Choroid plexus epithelial cell (primary cell): ENCODE measurements around the gene POLR3GL.

ENCODE experiments used
- DNase-seq: peaks from one replicate; pipeline ENCODE4 v3.0.0-alpha.2; 2010; ENCODE audit warnings: low read depth
- H3K4me3 ChIP-seq: 2 replicates; pipeline ENCODE4 v1.5.1; 2011; ENCODE audit warnings: low read depth, mild to moderate bottlenecking, control low read depth, low read length, moderate library complexity
- TF ChIP-seq, protein P1 (sequence below): conservative IDR thresholded peaks from 2 replicates; pipeline ENCODE4 v1.5.1; 2011; ENCODE audit warnings: low read depth, mild to moderate bottlenecking, control low read depth, inconsistent platforms, low read length, moderate library complexity

The POLR3GL gene

DNA sequence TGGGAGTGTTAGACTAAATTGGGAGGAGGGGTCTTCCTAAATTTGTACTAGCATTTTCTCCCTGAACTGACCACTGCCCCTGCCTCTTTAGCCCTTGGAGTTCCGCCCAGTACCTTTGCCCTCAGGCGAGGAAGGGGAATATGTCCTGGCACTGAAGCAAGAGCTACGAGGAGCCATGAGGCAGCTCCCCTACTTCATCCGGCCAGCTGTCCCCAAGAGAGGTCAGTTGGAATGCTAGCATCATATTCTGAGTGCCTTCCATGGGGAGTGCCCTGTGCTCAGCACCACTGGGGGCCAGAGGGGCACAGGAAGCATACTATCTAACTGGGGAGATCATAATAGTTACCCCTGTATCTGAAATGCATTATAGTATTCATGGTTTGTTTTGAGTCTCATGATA, 10.7 kb downstream of the POLR3GL start:
- TF ChIP-seq, protein P1, sequence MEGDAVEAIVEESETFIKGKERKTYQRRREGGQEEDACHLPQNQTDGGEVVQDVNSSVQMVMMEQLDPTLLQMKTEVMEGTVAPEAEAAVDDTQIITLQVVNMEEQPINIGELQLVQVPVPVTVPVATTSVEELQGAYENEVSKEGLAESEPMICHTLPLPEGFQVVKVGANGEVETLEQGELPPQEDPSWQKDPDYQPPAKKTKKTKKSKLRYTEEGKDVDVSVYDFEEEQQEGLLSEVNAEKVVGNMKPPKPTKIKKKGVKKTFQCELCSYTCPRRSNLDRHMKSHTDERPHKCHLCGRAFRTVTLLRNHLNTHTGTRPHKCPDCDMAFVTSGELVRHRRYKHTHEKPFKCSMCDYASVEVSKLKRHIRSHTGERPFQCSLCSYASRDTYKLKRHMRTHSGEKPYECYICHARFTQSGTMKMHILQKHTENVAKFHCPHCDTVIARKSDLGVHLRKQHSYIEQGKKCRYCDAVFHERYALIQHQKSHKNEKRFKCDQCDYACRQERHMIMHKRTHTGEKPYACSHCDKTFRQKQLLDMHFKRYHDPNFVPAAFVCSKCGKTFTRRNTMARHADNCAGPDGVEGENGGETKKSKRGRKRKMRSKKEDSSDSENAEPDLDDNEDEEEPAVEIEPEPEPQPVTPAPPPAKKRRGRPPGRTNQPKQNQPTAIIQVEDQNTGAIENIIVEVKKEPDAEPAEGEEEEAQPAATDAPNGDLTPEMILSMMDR = no peak

DNA sequence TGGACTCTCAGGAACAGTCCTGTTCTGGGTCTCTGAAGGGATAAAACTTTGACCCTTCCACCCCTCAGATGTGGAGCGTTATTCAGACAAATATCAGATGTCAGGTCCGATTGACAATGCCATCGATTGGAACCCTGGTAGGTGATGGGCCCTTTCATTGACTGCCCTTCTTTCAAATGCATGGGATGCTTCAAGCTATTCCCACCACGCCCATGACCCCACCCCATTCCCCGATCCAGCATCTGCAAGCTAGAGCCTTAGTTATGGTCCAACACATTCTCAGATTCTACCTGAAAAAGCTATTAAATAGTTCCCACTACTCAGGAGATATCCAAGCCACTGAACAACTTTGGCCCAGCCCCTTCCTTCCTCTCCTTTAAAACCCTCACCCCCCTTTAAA, 12.5 kb downstream of the POLR3GL start:
- TF ChIP-seq, protein P1 = no peak
- H3K4me3 ChIP-seq = no peak overlapping the region
- no peak for DNase-seq

More for the DNA sequence above, 10.7 kb downstream of the POLR3GL start:
- DNase-seq = no peak
- no peak overlapping the region for H3K4me3 ChIP-seq

DNA sequence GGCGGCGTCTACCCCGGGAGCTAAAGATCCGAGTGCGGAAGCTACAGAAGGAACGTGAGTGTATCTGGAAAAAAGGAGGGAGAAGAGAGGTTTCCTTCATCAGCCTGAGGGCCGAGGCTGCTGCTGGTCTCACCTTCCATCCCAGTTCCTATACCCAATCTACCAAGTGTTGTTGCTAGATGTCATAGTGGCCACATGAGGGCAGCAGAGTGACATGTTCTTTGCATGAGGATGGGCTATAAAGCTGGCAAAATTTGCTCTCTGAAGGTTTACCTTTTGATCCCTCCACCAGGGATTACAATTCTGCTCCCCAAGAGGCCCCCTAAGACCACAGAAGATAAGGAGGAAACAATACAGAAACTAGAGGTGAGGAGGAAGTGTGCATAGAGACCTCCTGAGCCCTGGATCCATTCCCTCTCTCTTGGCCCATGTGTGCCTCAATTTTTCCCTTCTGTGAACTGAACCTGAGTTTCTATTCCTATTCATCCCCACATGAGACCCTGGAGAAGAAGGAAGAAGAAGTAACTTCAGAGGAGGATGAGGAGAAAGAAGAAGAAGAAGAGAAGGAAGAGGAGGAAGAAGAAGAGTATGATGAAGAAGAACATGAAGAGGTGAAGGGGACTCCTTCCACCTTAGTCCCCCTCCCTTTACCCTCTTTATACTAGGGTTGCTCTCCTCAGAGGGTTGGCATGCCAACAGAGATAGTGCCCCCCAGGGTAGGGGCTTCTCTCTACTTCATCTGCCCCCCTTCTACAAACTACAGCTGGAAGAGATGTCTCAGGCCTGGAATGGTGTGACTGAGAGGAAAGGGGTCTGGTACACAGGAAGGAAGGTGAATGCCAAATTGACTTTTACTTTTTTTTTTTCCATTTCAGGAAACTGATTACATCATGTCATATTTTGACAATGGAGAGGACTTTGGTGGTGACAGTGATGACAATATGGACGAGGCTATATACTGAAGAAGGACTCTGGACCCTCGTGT, 13.3 kb downstream of the POLR3GL start:
- peak; percentile 94 for DNase-seq
- TF ChIP-seq, protein P1 = peak; percentile 88
- no peak overlapping the region for H3K4me3 ChIP-seq

DNA sequence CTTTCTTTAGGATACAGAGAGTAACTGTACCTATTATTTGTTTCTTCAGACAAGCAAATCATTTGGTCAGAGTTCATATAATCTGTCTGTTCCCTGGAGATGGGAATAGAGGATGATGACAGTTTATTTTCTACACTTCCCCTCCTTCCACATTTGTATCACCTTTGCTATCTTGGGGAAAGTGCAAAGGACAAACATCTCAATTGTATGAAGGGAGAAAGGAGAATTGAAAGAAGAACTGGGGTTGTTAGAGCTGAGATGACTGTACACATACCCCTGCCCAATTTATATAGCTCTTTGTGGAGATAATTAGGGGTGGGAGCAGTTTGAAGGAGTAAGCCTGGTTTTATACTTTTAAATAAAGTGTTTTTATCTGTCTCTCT, 14.0 kb downstream of the POLR3GL start:
- H3K4me3 ChIP-seq = no peak overlapping the region
- no peak for DNase-seq
- TF ChIP-seq, protein P1 = no peak

DNA sequence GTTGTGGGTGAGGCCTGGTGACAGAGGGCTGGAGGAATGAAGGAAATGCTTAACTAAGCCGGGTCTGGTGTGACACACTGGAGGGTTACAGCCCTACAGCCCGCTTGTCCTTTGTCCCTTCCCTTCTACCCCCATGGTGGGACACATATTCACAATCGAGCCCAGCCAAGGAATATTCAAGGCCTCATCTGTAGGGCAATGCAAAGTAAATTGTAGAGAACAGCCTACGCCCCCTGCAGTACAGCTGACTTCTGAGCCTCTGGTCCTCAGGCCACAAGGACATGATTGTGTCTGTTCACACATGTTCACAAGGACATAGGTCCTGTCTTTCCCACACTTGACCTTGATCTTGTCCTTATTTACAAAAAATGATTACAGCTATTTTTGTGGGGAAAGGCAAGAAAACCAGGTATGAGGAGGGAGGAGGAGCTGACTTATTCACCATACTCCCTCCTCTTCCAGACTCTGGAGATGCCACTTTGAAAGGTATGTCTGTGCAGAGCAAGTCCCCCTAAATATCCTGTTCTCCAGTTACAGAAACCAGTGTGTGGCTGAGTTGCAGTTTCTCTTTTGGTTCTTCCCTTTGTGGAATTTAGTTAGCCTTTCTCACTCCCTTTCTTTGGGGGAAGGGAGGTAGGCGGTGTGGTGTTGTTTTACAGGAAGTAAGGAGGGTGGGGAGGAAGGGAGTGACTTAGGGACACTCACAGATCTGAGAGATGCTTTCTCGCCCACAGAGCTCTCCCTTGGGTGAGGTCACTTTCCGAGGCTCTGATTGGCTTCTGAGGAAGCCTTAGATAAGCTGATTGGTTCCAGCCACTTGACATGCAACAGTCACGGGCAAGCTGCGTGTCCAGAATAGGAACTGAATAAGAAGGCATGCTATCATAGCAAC, 14.6 kb downstream of the POLR3GL start:
- peak; percentile 100 for DNase-seq
- peak overlapping the region; percentile 31 for H3K4me3 ChIP-seq

DNA sequence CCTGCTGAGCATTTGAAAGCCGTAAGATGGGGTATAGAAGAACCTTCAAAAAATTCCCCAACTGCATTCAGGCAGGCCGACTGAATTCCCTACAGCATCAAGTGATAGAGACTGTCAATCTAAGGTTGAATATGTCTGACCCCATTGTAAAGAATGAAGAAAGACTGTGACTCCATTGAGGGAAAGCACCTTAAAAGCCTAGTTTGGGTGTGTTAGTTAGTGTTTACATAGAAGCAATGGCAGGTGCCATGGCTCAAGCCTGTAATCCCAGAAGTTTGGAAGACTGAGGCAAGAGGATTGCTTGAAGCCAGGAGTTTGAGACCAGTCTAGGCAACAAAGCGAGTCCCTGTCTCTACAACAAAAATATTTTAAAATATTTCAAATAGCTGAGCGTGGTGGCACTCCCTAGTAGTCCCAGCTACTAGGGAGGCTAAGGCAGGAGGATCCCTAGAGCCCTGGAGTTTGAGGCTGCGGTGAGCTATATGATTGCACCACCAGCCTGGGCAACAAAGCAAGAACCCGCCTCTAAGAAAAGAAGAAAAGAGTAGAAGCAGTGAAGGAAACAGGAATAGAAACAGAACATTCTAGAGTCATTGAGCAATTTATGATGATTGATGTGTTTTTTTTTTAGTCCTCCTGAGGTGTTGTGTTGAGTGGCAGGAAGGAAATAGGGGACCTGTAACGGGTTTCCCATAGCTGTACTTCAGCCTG, 15.4 kb downstream of the POLR3GL start:
- no peak overlapping the region for H3K4me3 ChIP-seq

More for the DNA sequence above, 14.6 kb downstream of the POLR3GL start:
- TF ChIP-seq, protein P1 = peak; percentile 46

More for the DNA sequence above, 15.4 kb downstream of the POLR3GL start:
- TF ChIP-seq, protein P1 = no peak
- peak; percentile 58 for DNase-seq
